ENCODE results near the gene KDM3A.

GRCh38 chr2:86512892-86513291 lies 71.7 kb downstream of the KDM3A start:
- TF ChIP-seq, protein P1, sequence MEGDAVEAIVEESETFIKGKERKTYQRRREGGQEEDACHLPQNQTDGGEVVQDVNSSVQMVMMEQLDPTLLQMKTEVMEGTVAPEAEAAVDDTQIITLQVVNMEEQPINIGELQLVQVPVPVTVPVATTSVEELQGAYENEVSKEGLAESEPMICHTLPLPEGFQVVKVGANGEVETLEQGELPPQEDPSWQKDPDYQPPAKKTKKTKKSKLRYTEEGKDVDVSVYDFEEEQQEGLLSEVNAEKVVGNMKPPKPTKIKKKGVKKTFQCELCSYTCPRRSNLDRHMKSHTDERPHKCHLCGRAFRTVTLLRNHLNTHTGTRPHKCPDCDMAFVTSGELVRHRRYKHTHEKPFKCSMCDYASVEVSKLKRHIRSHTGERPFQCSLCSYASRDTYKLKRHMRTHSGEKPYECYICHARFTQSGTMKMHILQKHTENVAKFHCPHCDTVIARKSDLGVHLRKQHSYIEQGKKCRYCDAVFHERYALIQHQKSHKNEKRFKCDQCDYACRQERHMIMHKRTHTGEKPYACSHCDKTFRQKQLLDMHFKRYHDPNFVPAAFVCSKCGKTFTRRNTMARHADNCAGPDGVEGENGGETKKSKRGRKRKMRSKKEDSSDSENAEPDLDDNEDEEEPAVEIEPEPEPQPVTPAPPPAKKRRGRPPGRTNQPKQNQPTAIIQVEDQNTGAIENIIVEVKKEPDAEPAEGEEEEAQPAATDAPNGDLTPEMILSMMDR (IDR thresholded peaks at IDR 0.05) = no peak
- TF ChIP-seq POLR2A (IDR thresholded peaks at IDR 0.05; ENCODE audit: low read depth) (no peak), POLR2AphosphoS5 (IDR thresholded peaks at IDR 0.05) (no peak)
